Amniotic epithelial cell (primary cell): ENCODE measurements around the gene ZNF664.

Experiments used
- DNase-seq: peaks from one replicate; pipeline ENCODE4 v3.0.0-alpha.2; 2010; ENCODE audit warnings: low read depth

ZNF664 gene

DNA sequence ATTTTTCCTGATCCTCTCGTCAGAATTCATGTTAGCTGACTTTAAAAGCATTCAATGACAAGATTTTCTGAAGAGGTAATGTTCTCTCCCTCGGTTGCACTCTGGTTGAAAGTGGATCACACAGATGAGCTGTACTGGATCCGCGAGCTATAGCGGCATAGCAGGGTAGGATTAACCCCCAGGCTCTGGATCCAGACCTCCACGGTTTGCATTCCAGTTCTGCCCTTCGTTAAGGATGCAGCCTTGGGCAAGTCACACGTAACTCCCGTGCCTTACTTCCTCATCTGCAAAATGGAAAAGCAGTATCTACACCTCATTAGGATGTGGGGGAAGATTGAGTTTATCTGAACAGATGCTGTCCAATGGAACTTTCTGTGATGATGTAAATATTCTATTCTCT is 14.1 kb upstream of the ZNF664 start:
- no peak for DNase-seq

DNA sequence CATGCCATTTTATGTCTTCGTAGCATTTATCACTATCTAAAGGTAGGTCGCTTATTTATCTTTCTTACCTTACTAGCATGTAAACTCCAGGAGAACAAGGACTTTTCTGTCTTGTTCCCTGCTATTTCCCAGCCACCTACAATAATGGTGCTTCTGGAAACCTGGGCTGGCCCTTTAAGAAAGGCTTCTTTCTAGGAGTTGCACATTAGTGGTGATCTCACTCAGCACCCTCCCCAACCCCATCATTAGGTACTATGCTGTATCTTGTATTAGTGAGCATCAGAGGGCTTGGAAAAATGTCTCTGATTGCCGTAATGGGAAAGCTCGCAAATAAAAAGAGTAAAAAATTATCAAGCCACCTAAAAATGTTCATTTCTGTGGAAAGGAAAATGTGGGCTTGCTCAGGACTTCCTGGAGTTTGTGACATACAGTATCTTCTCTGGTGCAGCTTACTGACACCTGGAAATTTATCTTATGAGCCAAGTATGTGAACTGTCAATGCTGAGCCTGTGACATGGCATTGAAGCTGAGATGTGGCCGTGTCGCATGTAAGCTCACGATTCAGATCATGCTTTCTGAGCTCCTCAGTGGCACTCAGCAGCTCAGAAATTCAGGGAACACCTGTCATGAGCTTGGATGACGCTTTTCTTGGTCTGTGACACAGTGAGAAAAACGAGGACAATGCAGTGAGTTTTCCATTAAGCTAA is 12.8 kb upstream of the ZNF664 start:
- DNase-seq: no peak

DNA sequence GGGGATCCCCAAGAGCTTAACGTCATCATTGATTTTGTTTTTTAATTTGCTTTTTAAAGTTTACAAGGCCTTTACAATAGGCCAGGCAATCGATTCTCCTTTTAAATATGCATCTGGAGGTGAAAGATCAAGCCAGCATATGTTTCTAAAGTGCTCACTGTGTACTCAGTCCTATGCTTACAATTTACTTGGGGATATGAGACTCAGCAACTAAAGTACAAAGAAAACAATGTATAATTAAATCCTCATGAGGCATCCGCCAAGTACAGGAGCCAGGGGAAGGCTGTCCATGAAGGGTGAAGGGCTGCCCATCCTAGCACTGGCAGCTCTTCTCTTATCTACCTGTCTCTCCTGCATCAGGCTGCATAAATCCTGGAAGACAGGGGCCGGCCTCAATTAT is 12.2 kb upstream of the ZNF664 start:
- DNase-seq: no peak

GRCh38 chr12:123961585-123962345 is 11.2 kb upstream of the ZNF664 start:
- no peak for DNase-seq

GRCh38 chr12:123962513-123962912 is 10.5 kb upstream of the ZNF664 start:
- DNase-seq: no peak

DNA sequence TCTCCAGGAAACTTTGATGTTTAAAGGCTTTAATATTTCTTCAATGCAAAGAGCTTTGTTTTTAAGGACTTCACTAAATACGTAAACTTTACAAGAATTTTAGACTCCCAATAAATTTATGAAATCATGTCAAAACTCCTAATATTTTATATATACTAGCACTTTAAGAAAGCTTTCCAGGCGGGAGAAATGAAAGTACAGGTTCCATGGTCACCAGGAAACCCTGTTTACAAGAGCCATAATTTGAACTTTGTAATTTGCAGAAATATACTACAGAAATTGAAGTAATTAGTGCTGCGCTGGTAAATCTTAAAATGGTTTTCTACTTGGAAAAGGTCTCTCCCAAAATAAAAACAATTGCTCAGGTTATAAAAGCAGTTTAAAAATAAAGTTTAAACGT is 9.2 kb upstream of the ZNF664 start:
- no peak for DNase-seq

DNA sequence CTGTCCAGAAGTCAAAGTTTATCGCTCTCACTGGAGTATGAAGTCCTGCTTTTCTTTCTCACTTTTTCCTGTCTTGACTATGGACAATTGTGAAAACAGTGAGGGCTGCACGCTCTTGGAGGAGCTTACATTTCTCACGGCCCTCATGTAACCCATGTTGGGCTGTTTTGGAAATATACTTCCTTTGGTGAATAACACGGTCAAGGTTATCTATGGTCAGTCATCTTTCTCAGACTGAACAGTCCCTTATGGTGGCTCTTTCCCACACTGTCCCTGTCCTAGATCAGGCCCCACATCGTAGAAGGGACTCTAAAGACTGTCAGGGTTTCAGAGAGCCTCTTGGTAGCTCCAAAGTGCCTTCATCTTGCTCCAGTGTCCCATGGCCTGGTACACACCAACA is 7.6 kb upstream of the ZNF664 start:
- DNase-seq: no peak

DNA sequence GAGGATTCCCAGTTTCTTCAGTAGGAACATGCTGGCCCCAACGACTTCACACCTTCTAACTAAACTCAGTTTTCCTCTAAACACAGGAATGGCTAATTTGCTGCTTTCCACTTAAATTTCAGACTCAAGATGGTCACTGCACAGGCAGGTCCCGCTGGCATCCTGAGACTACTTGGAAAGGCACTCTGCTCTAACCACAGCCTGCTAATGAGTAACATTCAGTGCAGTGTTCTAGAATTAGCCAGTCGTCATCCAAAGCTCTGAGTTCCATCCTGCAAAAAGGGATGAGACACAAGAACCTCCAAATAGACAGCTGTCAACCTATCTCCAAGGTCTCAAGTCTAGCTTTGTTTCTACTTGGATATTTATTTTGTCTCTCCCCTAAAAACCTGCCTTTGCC is 6.4 kb upstream of the ZNF664 start:
- peak; percentile 53 for DNase-seq

DNA sequence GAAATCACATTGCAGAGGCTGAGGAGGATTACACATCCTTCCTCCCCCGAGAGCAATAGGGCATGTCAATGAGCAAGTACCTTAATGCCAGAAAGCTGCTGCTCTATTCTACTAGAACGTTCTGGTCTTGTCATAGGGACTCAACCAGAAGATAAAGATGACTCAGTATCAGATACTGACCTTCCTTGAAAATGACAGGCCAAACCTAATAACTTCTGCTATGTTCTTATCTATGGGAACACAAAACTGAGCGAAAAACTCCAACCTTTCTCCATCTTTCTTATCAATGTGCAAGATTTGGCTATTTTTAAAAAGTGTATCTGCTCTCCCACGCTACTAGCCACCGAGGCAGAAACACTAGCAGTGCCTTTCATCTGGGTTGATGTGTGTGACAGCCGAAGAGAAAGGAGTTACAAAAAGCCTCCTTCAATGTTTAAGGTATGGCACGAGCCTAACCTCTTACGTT is 5.9 kb upstream of the ZNF664 start:
- DNase-seq: no peak

DNA sequence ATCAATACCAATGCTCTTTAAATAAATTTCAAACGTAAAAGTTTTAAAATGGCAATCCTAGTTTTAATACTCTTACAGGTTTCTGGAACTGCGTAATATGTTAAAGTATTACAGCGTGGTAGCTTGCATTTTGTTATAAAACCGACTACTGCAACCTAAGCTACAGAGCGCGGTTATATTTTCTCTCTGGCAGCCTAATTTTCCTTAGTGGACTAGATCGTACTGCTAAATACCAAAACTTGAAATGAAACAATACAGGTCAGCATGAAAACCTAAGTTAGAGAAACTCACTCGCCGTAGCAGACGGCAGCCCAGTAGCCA is 1.6 kb upstream of the ZNF664 start:
- DNase-seq: no peak

GRCh38 chr12:123971770-123972456 is 1.1 kb upstream of the ZNF664 start:
- DNase-seq: peak; percentile 43

GRCh38 chr12:123973552-123974341 is 732 bp downstream of the ZNF664 start:
- no peak for DNase-seq

DNA sequence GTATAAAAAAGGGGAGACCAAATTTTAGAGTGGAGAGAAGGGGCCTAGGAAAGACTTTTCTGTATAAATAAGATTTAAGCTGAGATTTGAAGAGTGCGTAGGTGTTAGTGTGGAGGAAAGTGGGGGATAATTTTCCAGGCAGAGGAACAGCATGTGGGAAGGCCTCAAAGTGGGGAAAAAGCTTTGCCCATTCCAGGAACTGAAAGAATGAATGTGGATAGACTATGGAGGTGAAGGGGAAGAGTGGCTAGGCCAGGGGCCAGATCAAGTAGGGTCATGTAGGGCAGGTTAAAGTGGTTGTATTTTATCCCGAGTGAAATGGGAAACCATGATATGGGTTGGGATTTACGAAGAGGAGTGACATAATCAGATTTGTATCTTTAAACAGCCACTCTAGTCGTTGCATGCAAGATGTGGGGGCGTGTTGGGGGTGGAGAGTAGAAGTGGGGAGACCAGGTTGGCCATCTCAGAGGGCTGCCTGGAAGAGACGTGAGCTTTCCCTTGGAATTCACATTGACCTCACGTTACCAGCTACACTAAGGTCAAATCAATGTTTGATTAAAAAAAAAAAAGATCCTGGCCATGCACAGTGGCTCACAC is 3.3 kb downstream of the ZNF664 start:
- no peak for DNase-seq

DNA sequence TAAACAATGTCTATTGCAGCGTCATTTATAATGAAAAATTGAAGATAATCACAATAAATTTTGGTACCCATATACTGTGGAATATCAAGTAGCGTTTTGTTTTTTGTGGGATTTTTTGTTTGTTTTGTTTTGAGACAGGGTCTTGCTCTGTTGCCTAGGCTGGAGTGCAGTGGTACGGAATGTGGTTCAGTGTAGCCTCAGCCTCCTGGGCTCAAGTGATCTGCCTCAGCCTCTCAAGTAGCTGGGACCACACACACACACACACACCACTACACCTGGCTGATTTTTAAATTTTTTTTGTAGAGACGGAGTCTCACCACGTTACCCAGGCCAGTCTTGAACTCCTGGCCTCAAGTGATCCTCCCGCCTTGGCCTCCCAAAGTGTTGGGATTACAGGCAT is 6.6 kb downstream of the ZNF664 start:
- DNase-seq: no peak

DNA sequence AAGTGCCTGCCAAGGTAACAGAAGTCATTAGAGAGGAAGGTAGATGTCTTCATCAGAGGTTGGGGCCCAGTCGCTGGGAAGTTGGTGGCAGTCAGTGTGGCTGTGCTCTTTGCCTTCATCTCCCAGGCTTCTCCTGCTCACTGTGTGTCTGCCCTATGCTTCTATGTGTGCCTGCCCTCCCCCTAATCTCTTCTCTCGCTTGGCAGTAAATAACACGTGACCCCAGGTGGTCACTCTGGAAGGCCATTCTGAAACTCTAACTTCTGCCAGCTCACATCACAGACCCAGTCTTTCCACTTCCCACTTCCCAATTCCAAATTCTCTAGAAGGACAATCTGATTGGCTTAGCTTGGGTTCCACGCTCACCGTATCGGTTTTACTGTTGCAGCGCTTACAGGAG is 9.3 kb downstream of the ZNF664 start:
- no peak for DNase-seq

GRCh38 chr12:123983822-123984485 is 10.9 kb downstream of the ZNF664 start:
- peak; percentile 76 for DNase-seq

DNA sequence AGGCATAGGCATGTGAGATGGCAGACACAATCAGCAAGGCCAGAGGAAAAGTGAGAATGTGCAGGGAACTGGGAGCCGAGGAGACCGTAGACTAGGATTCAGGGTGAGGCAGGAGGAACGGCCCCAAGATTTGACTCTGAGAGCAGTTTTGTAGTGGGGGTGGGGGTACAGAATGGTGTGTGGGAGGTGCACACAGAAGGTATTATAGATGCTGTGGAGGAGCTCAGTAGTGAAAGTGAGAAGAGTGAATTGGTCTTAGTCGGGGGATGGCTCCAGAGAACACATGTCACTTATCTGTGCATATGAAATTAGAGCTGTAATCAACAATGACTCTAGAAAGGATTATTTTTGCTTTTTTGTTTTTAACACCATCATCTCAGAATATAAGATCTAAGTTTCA is 11.9 kb downstream of the ZNF664 start:
- no peak for DNase-seq

GRCh38 chr12:123986374-123986965 is 13.5 kb downstream of the ZNF664 start:
- DNase-seq: no peak

- DNase-seq: no peak
Measured at GRCh38 chr12:123987022-123987421, 14.0 kb downstream of the ZNF664 start.

GRCh38 chr12:123989168-123989567 is 16.2 kb downstream of the ZNF664 start:
- DNase-seq: no peak

- DNase-seq: no peak
Measured at GRCh38 chr12:123989753-123990152, 16.7 kb downstream of the ZNF664 start.
